Uterus (tissue), 2 donors: Measurements from ENCODE around the gene PCDHGC5.

Experiments used
- POLR2A ChIP-seq, 2 donors: fragments of 450-650 bp; IDR thresholded peaks; one replicate each; pipeline ENCODE4 v1.6.1; 2016; ENCODE audit warnings: antibody characterized with exemption in 2 of 2, mild to moderate bottlenecking in 1 of 2, moderate library complexity in 1 of 2
- TF ChIP-seq, protein P1 (sequence below), 4 experiments: fragments of 200-600 bp in 2 of 4; fragments of 450-650 bp in 2 of 4; sonication (generic) in 2 of 4; IDR thresholded peaks; one replicate each; pipeline ENCODE4 v1.5.1; 2016 to 2019; ENCODE audit warnings: antibody characterized with exemption in 4 of 4, mild to moderate bottlenecking in 2 of 4, moderate library complexity in 1 of 4

DNA sequence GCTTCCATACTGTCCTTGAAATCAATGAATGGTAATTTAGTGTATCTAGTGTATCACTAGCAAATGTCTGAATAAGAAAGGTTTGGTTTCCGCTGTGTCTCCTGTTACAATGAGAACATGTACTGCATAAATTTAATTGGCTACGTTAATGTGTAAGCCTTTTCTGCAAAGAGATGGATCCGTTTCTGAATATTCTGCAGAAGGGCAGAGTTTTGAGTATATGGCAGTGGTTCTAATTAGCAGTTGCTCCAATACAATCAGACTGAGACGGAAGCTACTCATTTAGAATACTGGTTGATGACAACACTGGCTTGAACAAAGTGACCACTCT, 4.6 kb upstream of the PCDHGC5 start:
- TF ChIP-seq, protein P1, sequence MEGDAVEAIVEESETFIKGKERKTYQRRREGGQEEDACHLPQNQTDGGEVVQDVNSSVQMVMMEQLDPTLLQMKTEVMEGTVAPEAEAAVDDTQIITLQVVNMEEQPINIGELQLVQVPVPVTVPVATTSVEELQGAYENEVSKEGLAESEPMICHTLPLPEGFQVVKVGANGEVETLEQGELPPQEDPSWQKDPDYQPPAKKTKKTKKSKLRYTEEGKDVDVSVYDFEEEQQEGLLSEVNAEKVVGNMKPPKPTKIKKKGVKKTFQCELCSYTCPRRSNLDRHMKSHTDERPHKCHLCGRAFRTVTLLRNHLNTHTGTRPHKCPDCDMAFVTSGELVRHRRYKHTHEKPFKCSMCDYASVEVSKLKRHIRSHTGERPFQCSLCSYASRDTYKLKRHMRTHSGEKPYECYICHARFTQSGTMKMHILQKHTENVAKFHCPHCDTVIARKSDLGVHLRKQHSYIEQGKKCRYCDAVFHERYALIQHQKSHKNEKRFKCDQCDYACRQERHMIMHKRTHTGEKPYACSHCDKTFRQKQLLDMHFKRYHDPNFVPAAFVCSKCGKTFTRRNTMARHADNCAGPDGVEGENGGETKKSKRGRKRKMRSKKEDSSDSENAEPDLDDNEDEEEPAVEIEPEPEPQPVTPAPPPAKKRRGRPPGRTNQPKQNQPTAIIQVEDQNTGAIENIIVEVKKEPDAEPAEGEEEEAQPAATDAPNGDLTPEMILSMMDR (IDR thresholded peaks at IDR 0.05): no peak
- no peak for TF ChIP-seq POLR2A (IDR thresholded peaks at IDR 0.05)
